ENCODE results near the gene ANKS3.

ANKS3 gene

DNA sequence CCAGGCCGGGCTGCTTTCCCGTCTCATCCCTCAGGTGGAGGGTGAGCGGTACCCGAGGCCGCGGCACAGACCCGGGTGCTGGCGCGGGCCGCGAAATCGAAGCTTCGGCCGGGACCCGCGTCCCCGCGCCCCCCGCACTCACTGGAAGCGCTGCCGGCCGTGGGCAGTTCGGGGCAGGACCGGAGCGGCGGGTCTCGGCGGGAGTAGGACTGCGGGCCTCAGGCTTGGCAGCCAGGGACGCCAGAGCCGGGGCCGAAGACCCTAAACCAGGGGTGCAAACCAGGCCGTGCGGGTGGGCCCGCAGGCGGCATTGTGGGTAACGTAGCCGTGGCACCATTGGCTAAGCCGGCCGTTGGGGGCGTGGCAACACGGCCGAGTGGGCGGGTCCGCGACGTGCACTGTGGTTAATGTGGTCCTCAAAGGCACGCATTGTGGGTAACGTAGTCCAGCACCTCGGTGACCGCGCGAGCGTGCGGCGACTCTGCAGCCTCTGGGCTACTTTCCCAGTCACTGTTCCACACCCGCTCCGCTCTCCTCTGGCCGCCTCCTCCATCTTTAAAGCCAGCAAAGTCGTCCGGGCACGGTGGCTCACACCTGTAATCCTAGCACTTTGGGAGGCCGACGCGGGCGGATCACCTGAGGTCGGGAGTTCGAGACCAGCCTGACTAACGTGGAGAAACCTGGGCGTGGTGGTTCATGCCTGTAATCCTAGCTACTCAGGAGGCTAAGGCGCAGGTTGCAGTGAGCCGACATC lies 33.0 kb upstream of the ANKS3 start, which contains the start of gene ZNF500:
ZNF500 (minus strand) TSS at position 288 of the 754 bp plus-strand sequence. CDS start 1,184 bp downstream, outside the sequence.
- no peak for TF ChIP-seq CTCF (IDR thresholded peaks at IDR 0.05; ENCODE audit: insufficient read depth, low read depth, low read length, missing control alignments)
- peak within 1 kb of the TSS; percentile 98 for H3K4me3 ChIP-seq (ENCODE audit: low read depth, low read length)

DNA sequence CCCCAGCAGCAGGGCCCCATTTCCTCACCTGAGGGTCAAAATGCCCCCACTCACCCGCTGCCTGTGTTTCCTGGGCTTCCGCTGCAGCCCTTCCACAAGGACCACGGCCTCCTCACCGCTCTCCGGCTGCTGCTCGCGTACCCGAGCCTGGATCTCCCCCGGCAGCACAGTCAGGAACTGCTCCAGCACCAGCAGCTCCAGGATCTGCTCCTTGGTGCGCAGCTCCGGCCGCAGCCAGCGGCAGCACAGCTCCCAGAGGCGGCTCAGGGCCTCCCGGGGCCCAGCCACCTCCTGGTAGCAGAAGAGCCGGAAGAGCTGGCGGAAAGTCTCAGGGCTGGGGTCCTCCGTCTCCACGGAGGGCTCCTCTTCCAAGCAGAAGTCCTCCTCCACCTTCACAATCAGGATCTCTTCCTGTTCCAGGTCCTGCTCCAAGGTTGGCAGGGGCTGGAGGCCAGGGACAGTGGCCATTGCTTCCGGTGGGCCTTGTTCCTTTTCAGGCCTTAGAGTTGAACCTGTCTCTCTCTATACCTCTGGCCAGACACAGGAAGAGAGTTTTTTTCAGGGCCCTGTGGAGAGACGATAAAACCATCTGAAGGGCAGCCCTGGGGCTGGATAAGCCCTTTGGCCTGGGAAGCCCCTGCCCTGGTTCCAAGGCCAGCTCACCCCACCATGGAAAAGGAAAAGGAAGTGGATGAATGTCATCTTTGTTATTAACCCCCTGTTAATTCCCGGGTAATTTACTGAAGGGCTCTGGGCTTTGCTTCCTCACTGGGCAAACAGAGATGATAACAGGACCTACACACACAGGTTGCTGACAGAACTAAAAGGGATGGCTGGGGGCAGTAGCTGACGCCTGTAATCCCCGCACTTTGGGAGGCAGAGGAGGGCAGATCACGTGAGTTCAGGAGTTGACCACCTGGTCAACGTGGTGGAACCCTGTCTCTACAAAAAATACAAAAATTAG lies 31.7 kb upstream of the ANKS3 start:
- peak overlapping the region; percentile 98 for H3K4me3 ChIP-seq (ENCODE audit: low read depth, low read length)
- DNase-seq (ENCODE audit: low read depth) = no peak

More for the DNA sequence above, 33.0 kb upstream of the ANKS3 start, which contains the start of gene ZNF500:
- peak; percentile 97 for DNase-seq (ENCODE audit: low read depth)

DNA sequence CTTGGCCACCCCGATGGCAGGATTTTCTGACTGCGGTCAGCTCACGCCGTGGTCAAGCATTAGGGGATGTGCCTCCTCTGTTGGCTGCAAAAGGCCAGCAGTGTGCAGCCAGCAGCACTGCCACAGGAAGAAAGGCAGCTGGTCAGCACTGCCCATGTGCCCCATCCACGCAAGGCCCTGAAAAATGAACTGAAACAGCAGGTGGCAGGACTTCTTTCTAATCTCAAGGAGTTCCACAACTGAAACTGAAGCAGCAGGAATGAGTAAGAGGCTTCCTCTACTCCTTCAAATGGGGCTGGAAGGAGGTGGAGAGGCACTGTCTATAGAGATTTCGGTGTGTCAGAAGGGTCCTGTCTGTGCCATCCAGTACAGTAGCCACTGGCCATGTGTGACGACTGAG lies 29.7 kb upstream of the ANKS3 start:
- H3K4me3 ChIP-seq (ENCODE audit: low read depth, low read length) = no peak overlapping the region
- DNase-seq (ENCODE audit: low read depth) = no peak
- no peak for TF ChIP-seq CTCF (IDR thresholded peaks at IDR 0.05; ENCODE audit: insufficient read depth, low read depth, low read length, missing control alignments)

More for the DNA sequence above, 31.7 kb upstream of the ANKS3 start:
- no peak for TF ChIP-seq CTCF (IDR thresholded peaks at IDR 0.05; ENCODE audit: insufficient read depth, low read depth, low read length, missing control alignments)

GRCh38 chr16:4762205-4762604 lies 28.1 kb upstream of the ANKS3 start:
- no peak for TF ChIP-seq CTCF (IDR thresholded peaks at IDR 0.05; ENCODE audit: insufficient read depth, low read depth, low read length, missing control alignments)
- no peak overlapping the region for H3K4me3 ChIP-seq (ENCODE audit: low read depth, low read length)
- DNase-seq (ENCODE audit: low read depth) = no peak

DNA sequence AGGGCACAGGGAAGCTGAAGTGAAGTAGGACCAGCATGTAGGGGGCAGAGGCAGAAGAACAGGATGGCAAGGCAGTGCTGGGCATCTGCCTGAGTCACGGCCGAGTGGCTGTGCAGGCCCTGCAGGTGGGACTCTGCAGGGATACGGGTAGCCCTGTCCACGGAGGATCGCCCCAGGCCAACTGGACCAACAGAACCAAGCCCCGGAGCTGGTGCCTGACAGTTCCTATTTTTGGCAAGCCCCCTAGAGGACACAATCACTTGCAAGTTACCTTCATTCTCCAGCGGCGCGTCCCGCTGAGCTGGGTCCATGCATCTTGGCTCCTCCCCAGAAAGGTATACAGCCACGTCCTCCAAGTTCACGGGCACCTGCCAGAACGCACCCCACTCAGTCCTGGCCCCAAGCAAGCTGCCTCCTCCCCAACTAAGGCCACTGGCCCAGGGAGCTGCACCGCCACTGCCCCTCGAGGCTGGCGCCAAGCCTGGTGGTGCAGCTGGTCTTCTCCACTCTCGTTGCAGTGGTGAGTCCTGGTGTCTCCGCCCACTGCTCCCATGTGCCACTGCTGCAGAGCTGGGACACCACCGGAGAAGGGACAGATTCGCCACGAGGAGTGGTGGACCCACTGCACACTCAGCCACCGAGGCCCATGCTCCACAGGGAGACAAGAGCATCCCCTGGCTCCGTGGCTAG lies 26.3 kb upstream of the ANKS3 start:
- no peak for TF ChIP-seq CTCF (IDR thresholded peaks at IDR 0.05; ENCODE audit: insufficient read depth, low read depth, low read length, missing control alignments)
- H3K4me3 ChIP-seq (ENCODE audit: low read depth, low read length) = no peak overlapping the region
- DNase-seq (ENCODE audit: low read depth) = no peak

- no peak overlapping the region for H3K4me3 ChIP-seq (ENCODE audit: low read depth, low read length)
- DNase-seq (ENCODE audit: low read depth) = no peak
- no peak for TF ChIP-seq CTCF (IDR thresholded peaks at IDR 0.05; ENCODE audit: insufficient read depth, low read depth, low read length, missing control alignments)
Measured at GRCh38 chr16:4755687-4756086, 21.6 kb upstream of the ANKS3 start.
